Fibroblast of lung (primary cell): ENCODE data around the gene FCGR3A.
"Not testable (repeated sequence)": the region's sequence is repeated elsewhere in the genome, so short reads cannot be mapped to it uniquely, and the experiment has no call there.

Experiments
- CTCF ChIP-seq, 2 donors: IDR thresholded peaks in 1 of 2; conservative IDR thresholded peaks in 1 of 2; 1 replicate in 1 of 2; 2 replicates in 1 of 2; pipeline ENCODE4 v1.5.1; 2011 to 2012; ENCODE audit warnings: low read length in 2 of 2, control low read depth in 1 of 2, inconsistent platforms in 1 of 2, low read depth in 1 of 2, mild to moderate bottlenecking in 1 of 2
- EZH2 ChIP-seq: IDR thresholded peaks from 2 replicates; pipeline ENCODE4 v1.5.1; 2012; ENCODE audit warnings: low read length, control low read depth, mild to moderate bottlenecking; ENCODE audit errors: missing control alignments

- TF ChIP-seq CTCF (conservative IDR thresholded peaks at IDR 0.05 in 1 of 2, IDR thresholded peaks at IDR 0.05 in 1 of 2; ENCODE audit: low read depth in 1 of 2, low read length in 2 of 2); EZH2: not testable (repeated sequence)
Measured at GRCh38 chr1:161556990-161557389, 7.4 kb upstream of the FCGR3A start.
